Endothelial cell of umbilical vein (primary cell): ENCODE results near the gene THAP10. TPM values are rescaled to one million over a fixed set of nuclear protein-coding genes. Genes with fewer than 3 reads are reported as not detected.

Experiments used
- BruUV-seq: library from RNA; stranded (reverse); fragments of 400-500 nt; replicated peaks from 2 replicates; lab custom pipeline; 2021; lab: Mats Ljungman, UMichigan
- CTCF ChIA-PET: fragments of 300-600, 350-600 bp; sonication (Branson Sonifier 250); formaldehyde crosslinking; loops from one replicate; lab custom pipeline; 2021; ENCODE audit warnings: antibody characterized with exemption, inconsistent platforms; lab: Charles Lee
- POLR2A ChIA-PET: fragments of 300-600, 350-600 bp; sonication (Branson Sonifier 250); formaldehyde crosslinking; loops from one replicate; lab custom pipeline; 2021; ENCODE audit warnings: antibody characterized with exemption, inconsistent platforms; lab: Charles Lee
- DNase-seq: peaks from one replicate; pipeline ENCODE4 v3.0.0-alpha.2; 2011; ENCODE audit warnings: low read depth, low spot score
- FAIRE-seq: peaks from 2 replicates; lab custom pipeline; 2011; peaks lifted over from hg19 to GRCh38; lab: Jason Lieb, UNC
- H2AFZ ChIP-seq: 2 replicates; pipeline ENCODE4 v1.6.0; 2012; ENCODE audit warnings: low read depth, low read length, control low read depth, inconsistent platforms
- H3K27ac ChIP-seq: 2 replicates; pipeline ENCODE4 v1.5.1; 2011; ENCODE audit warnings: low read depth, mild to moderate bottlenecking, control low read depth, low read length, moderate library complexity; ENCODE audit not compliant: insufficient read depth
- H3K27me3 ChIP-seq, 2 experiments: 2 replicates each; pipeline versions ENCODE4 v1.6.0 to v1.6.1; 2011; ENCODE audit warnings: low read length in 2 of 2, mixed read lengths in 1 of 2; ENCODE audit not compliant: control insufficient read depth in 2 of 2, insufficient read depth in 2 of 2
- H3K36me3 ChIP-seq, 2 experiments: 2 replicates in 1 of 2; 3 replicates in 1 of 2; pipeline ENCODE4 v1.5.1; 2011; ENCODE audit warnings: low read length in 2 of 2, mild to moderate bottlenecking in 1 of 2, moderate library complexity in 1 of 2; ENCODE audit not compliant: control insufficient read depth in 2 of 2, insufficient read depth in 2 of 2; ENCODE audit errors: extremely low read depth in 1 of 2
- H3K4me1 ChIP-seq: 3 replicates; pipeline ENCODE4 v1.5.1; 2011; ENCODE audit warnings: mild to moderate bottlenecking, low read length; ENCODE audit not compliant: control insufficient read depth, insufficient read depth; ENCODE audit errors: extremely low read depth
- H3K4me2 ChIP-seq: 2 replicates; pipeline ENCODE4 v1.6.1; 2011; ENCODE audit warnings: low read length, control low read depth, mixed read lengths; ENCODE audit not compliant: insufficient read depth
- H3K4me3 ChIP-seq, 3 experiments: fragments of 200-600 bp in 1 of 3; sonication (generic), shearing (Covaris generic) in 1 of 3; replicated peaks in 1 of 3; 2 replicates each; pipeline ENCODE4 v1.5.1; 2011 to 2016; ENCODE audit warnings: control low read depth in 3 of 3, low read length in 3 of 3, mild to moderate bottlenecking in 2 of 3, inconsistent platforms in 1 of 3, low read depth in 1 of 3, moderate library complexity in 1 of 3; ENCODE audit not compliant: insufficient read depth in 1 of 3
- H3K79me2 ChIP-seq: 2 replicates; pipeline ENCODE4 v1.6.0; 2012; ENCODE audit warnings: low read length, inconsistent platforms; ENCODE audit not compliant: control insufficient read depth, insufficient read depth
- H3K9ac ChIP-seq: replicated peaks from 2 replicates; pipeline ENCODE3; 2011; ENCODE audit warnings: low read length, control low read depth; ENCODE audit not compliant: insufficient read depth; ENCODE audit errors: extremely low read depth
- H3K9me1 ChIP-seq: replicated peaks from 3 replicates; pipeline ENCODE4 v1.6.0; 2011; ENCODE audit warnings: mild to moderate bottlenecking, low read length; ENCODE audit not compliant: control insufficient read depth, insufficient read depth; ENCODE audit errors: extremely low read depth
- H3K9me3 ChIP-seq: replicated peaks from 2 replicates; pipeline ENCODE4 v1.5.1; 2012; ENCODE audit warnings: low read length, inconsistent platforms; ENCODE audit not compliant: control insufficient read depth, insufficient read depth
- H4K20me1 ChIP-seq: replicated peaks from 2 replicates; pipeline ENCODE3; 2011; ENCODE audit warnings: mild to moderate bottlenecking, low read length; ENCODE audit not compliant: control insufficient read depth, insufficient read depth; ENCODE audit errors: extremely low read depth
- EZH2 ChIP-seq: IDR thresholded peaks from 2 replicates; pipeline ENCODE4 v1.6.1; 2012; ENCODE audit warnings: borderline replicate concordance, low read depth, mild to moderate bottlenecking, moderate library complexity, low read length, inconsistent platforms; ENCODE audit not compliant: severe bottlenecking
- FOS ChIP-seq: IDR thresholded peaks from 2 replicates; pipeline ENCODE4 v1.6.1; 2011; ENCODE audit warnings: mild to moderate bottlenecking, low read length, moderate library complexity, borderline replicate concordance; ENCODE audit not compliant: insufficient read depth
- GATA2 ChIP-seq: IDR thresholded peaks from 2 replicates; pipeline ENCODE4 v1.7.0; 2011; ENCODE audit warnings: low read depth, mild to moderate bottlenecking, moderate library complexity, mixed read lengths, low read length; ENCODE audit not compliant: insufficient read length, insufficient read depth
- JUN ChIP-seq: IDR thresholded peaks from 2 replicates; pipeline ENCODE4 v1.6.1; 2011; ENCODE audit warnings: borderline replicate concordance, low read depth; ENCODE audit not compliant: insufficient read length, insufficient read depth
- MYC ChIP-seq: IDR thresholded peaks from one replicate; pipeline ENCODE4 v1.6.1; 2011; ENCODE audit warnings: mild to moderate bottlenecking, low read depth, low read length
- POLR2A ChIP-seq: IDR thresholded peaks from 2 replicates; pipeline ENCODE4 v1.6.1; 2012; ENCODE audit warnings: low read depth, mild to moderate bottlenecking, control low read depth, low read length
- POLR2AphosphoS5 ChIP-seq: IDR thresholded peaks from 2 replicates; pipeline ENCODE4 v1.6.1; 2012; ENCODE audit warnings: low read depth, mild to moderate bottlenecking, control low read depth, low read length, moderate library complexity; ENCODE audit not compliant: insufficient read depth
- dilution Hi-C: fragments of 300-500 bp; cut with MboI; formaldehyde crosslinking; loops from one replicate; pipeline ENCODE4 v1.15.0; 2019; ENCODE audit warnings: low sequenced_read_pairs; ENCODE audit not compliant: extremely low pct_ligation_motif_present
- intact Hi-C: fragments of 100-400 bp; cut with micrococcal nuclease; formaldehyde crosslinking; loops from one replicate; pipeline ENCODE4 v1.10.0; 2022
- polyA plus RNA-seq, 4 experiments: library from polyadenylated mRNA; depleted of rRNA in 3 of 4; stranded (reverse) in 3 of 4; unstranded in 1 of 4; fragments of >200 nt; gene quantifications; 2 replicates each; pipeline versions ENCODE4 v1.2.1 to v1.2.3, GENCODE V29; 2011 to 2012; ENCODE audit warnings: missing spikeins in 1 of 4
- total RNA-seq: library from RNA; stranded (reverse); gene quantifications from 2 replicates; pipeline ENCODE4 v1.2.3, GENCODE V29; 2021
- TF ChIP-seq, protein P1 (sequence below): IDR thresholded peaks from 2 replicates; pipeline ENCODE4 v1.6.1; 2011; ENCODE audit not compliant: insufficient read depth, insufficient read length
- TF ChIP-seq, protein P2 (sequence below), 2 donors: IDR thresholded peaks; 1 replicate in 1 of 2; 2 replicates in 1 of 2; pipeline ENCODE4 v1.5.1; 2011; ENCODE audit warnings: low read length in 2 of 2, mild to moderate bottlenecking in 2 of 2, moderate library complexity in 2 of 2, control low read depth in 1 of 2, inconsistent platforms in 1 of 2, low read depth in 1 of 2; ENCODE audit not compliant: insufficient read depth in 1 of 2; ENCODE audit errors: extremely low read depth in 1 of 2

Gene THAP10
- total and polyA plus RNA-seq, 2 donors (not counting 3 experiments of a cell fraction or from before 2014, with no cell fraction given) = 1.7 to 4.0 TPM

DNA sequence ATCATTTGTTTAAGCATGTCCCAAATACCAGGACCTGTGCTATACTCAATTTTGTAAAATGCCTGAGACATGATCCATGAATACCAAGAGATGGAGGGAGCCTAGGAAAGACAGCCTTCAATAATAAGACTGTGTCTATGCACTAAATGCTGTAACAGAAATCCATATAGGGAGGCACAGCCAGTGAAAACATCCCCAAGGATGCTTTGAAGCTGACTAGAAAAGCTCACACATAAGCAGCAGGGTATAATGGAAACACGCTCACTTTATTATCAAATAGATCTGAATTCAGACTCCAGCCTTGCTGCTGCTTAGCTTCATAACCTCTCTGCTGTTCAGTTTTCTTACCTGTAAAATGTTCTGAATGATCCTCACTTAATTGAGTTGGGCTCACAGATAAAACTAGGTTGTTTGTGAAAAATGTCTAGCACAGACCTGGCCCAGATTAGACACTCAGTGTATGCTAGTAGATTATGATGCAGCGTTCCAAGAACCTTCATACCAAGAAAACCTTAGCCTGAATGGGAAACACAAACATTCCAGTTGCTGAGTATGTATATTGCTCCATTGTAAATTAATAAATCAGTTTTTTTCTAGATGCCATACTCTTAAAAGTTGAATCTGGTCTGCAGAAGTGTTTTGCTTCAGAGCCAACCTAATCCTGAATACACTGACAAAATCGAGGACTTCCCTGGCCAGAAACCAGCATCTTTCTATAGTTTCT lies 34.5 kb downstream of the THAP10 start:
- DNase-seq (no peak), FAIRE-seq (no peak)
- Histone ChIP-seq H3K9ac (no peak overlapping the region), H3K27me3 (no peaks in the 10 kb centered on the region), H3K9me1 (no peaks in the 10 kb centered on the region), H4K20me1 (no peaks in the 10 kb centered on the region), H3K4me2 (no peak overlapping the region), H3K9me3 (no peaks in the 10 kb centered on the region), H3K79me2 (peaks cover 4% of the 10 kb centered on the region), H3K4me3 (no peak overlapping the region), H3K36me3 (no peaks in the 10 kb centered on the region), H3K27ac (no peak overlapping the region), H3K4me1 (peaks cover 24% of the 10 kb centered on the region), H2AFZ (no peak overlapping the region)
- intact Hi-C loops = no loop called here
- BruUV-seq = no TSS peak
- TF ChIP-seq FOS (no peak), GATA2 (no peak), JUN (no peak), POLR2AphosphoS5 (no peak), POLR2A (no peak), EZH2 (no peak), MYC (no peak)
- TF ChIP-seq, protein P1, sequence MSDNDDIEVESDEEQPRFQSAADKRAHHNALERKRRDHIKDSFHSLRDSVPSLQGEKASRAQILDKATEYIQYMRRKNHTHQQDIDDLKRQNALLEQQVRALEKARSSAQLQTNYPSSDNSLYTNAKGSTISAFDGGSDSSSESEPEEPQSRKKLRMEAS = no peak
- TF ChIP-seq, protein P2, sequence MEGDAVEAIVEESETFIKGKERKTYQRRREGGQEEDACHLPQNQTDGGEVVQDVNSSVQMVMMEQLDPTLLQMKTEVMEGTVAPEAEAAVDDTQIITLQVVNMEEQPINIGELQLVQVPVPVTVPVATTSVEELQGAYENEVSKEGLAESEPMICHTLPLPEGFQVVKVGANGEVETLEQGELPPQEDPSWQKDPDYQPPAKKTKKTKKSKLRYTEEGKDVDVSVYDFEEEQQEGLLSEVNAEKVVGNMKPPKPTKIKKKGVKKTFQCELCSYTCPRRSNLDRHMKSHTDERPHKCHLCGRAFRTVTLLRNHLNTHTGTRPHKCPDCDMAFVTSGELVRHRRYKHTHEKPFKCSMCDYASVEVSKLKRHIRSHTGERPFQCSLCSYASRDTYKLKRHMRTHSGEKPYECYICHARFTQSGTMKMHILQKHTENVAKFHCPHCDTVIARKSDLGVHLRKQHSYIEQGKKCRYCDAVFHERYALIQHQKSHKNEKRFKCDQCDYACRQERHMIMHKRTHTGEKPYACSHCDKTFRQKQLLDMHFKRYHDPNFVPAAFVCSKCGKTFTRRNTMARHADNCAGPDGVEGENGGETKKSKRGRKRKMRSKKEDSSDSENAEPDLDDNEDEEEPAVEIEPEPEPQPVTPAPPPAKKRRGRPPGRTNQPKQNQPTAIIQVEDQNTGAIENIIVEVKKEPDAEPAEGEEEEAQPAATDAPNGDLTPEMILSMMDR (IDR thresholded peaks at IDR 0.05; ENCODE audit: extremely low read depth in 1 of 2, insufficient read depth in 1 of 2, low read depth in 1 of 2, low read length in 2 of 2) = no peak
- ChIA-PET POLR2A (interaction anchor here (1.0 to 1.2 kb wide), 2 partner anchors 11 to 17 kb away, joined by 3 read pairs; no protein-coding TSS in a partner anchor), CTCF (interaction anchor here (1.0 to 9.2 kb wide), 6 partner anchors 12 to 583 kb away, joined by 3 to 72 read pairs (median 6); no protein-coding TSS in a partner anchor)
- dilution Hi-C loops = no loop called here
